ENCODE data around the gene DDAH2.

The DDAH2 gene

DNA sequence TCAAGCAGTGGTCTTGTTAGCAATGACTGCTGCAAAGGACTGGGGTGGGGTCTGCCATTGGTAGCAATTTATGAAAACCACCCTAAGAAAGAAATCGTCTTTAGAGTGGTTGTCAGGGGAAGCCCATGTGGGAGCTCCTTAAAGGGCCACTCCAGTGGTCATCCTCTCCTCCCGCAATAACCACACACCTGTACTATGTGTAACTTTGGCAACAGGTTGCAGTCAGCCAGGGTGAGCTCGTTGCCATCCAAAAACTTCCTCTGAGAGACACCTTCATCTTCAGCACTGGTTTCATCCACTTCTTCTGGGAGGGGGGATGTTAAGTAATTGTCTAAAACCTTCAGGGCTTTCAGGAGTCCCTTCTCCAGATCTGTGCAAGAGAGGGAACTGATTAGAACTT lies 2.9 kb upstream of the DDAH2 start:
- Histone ChIP-seq H3K4me2 (ENCODE audit: insufficient read depth, low read length) (no peak overlapping the region), H3K9ac (ENCODE audit: low read depth, low read length) (no peak overlapping the region), H3K4me3 (ENCODE audit: low read depth in 1 of 2, low read length in 2 of 2) (no peak overlapping the region), H3K4me1 (ENCODE audit: insufficient read depth, low read length) (peaks cover 50% of the 10 kb centered on the region), H4K20me1 (ENCODE audit: insufficient read depth, low read length) (peaks cover 19% of the 10 kb centered on the region), H3K27me3 (ENCODE audit: insufficient read depth, low read length, poor library complexity) (no peaks in the 10 kb centered on the region), H2AFZ (ENCODE audit: low read depth, low read length) (no peak overlapping the region), H3K36me3 (ENCODE audit: insufficient read depth, low read length) (peaks cover 48% of the 10 kb centered on the region), H3K9me3 (ENCODE audit: insufficient read depth, low read length, severe bottlenecking) (no peaks in the 10 kb centered on the region), H3K27ac (ENCODE audit: low read length) (no peak overlapping the region), H3K79me2 (ENCODE audit: insufficient read depth, low read length) (peaks cover 39% of the 10 kb centered on the region)
- DNase-seq (no peak), ATAC-seq (ENCODE audit: insufficient read depth, low read depth) (no peak)
- no peak for TF ChIP-seq EZH2 (IDR thresholded peaks at IDR 0.05; ENCODE audit: borderline replicate concordance, low read depth, low read length, severe bottlenecking)
- TF ChIP-seq, protein P1, sequence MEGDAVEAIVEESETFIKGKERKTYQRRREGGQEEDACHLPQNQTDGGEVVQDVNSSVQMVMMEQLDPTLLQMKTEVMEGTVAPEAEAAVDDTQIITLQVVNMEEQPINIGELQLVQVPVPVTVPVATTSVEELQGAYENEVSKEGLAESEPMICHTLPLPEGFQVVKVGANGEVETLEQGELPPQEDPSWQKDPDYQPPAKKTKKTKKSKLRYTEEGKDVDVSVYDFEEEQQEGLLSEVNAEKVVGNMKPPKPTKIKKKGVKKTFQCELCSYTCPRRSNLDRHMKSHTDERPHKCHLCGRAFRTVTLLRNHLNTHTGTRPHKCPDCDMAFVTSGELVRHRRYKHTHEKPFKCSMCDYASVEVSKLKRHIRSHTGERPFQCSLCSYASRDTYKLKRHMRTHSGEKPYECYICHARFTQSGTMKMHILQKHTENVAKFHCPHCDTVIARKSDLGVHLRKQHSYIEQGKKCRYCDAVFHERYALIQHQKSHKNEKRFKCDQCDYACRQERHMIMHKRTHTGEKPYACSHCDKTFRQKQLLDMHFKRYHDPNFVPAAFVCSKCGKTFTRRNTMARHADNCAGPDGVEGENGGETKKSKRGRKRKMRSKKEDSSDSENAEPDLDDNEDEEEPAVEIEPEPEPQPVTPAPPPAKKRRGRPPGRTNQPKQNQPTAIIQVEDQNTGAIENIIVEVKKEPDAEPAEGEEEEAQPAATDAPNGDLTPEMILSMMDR (IDR thresholded peaks at IDR 0.05; ENCODE audit: borderline replicate concordance, extremely low read depth, low read length, poor library complexity, severe bottlenecking): no peak

DNA sequence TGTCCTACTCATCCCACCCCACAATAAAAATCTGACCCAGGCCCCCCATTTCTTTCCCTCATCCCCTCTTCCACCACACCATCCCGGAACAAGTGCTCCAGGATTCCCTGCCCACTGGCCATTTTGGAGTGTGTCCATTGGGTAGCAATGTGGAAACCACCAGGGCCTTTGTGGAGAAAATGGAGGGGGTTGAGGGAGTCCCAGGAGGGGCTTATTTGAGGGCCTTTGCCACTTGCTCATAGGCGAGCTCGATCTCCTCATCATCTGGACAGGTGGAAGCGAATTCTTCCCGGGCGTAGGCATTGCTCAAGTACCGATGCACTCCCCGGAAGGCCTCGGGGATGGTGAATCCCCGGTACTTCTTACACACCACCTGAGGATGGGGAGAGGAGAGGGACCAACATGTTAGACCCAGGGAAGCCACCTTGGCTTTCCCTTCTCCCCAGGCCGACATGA lies 1.6 kb upstream of the DDAH2 start:
- Histone ChIP-seq H3K4me2 (ENCODE audit: insufficient read depth, low read length) (no peak overlapping the region), H3K79me2 (ENCODE audit: insufficient read depth, low read length) (peaks cover 25% of the 10 kb centered on the region)

DNA sequence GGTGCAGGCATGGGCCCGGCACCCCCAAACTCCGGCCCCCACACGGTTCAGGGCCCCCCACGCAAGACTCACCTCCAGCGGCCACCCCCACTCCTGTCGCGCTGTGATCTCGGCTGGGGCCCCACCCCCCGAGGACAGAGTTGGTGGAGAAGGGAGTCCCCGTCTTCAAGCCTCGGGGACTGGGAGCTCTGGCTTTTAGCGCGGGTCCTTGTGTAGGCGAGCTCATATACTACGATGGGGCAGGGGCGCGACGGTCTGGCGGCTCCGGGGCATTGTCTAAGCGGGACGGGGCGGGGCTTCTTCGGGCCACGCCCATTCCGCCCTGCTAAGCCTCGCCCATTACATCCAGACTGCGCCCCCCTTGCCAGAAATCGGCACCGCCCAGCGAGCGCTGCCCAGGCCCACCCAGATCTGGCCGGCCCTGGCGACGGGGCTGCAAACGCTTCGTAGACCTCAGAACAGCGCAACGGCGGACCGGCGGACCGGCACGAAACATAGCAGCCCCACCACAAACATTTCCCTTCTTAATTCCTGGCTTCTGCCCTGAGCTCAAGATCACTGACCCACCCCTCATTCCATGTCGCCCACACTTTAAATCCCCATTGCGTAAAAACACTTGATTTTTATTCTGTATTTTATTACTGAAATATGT lies 1.0 kb upstream of the DDAH2 start:
- H3K4me1 ChIP-seq (ENCODE audit: insufficient read depth, low read length): peaks cover 35% of the 10 kb centered on the region
- peak overlapping the region; percentile 46 to 70; a peak in 3 of 4 replicates for H3K4me3 ChIP-seq (ENCODE audit: low read depth in 1 of 2, low read length in 2 of 2)
- no peaks in the 10 kb centered on the region for H3K27me3 ChIP-seq (ENCODE audit: insufficient read depth, low read length, poor library complexity)
- no peaks in the 10 kb centered on the region for H3K9me3 ChIP-seq (ENCODE audit: insufficient read depth, low read length, severe bottlenecking)
- peak overlapping the region; percentile 69 for H3K9ac ChIP-seq (ENCODE audit: low read depth, low read length)
- DNase-seq (peak; percentile 79), ATAC-seq (ENCODE audit: insufficient read depth, low read depth) (peak; percentile 74)
- H3K27ac ChIP-seq (ENCODE audit: low read length): peak overlapping the region; percentile 65
- peaks cover 20% of the 10 kb centered on the region for H3K79me2 ChIP-seq (ENCODE audit: insufficient read depth, low read length)
- H4K20me1 ChIP-seq (ENCODE audit: insufficient read depth, low read length): peaks cover 19% of the 10 kb centered on the region
- peaks cover 54% of the 10 kb centered on the region for H3K36me3 ChIP-seq (ENCODE audit: insufficient read depth, low read length)
- peak overlapping the region; percentile 92 for H3K4me2 ChIP-seq (ENCODE audit: insufficient read depth, low read length)
- H2AFZ ChIP-seq (ENCODE audit: low read depth, low read length): peak overlapping the region; percentile 65
- no peak for TF ChIP-seq EZH2 (IDR thresholded peaks at IDR 0.05; ENCODE audit: borderline replicate concordance, low read depth, low read length, severe bottlenecking)
- TF ChIP-seq, protein P1 (IDR thresholded peaks at IDR 0.05; ENCODE audit: borderline replicate concordance, extremely low read depth, low read length, poor library complexity, severe bottlenecking): peak; percentile 9

More for the DNA sequence above, 1.6 kb upstream of the DDAH2 start:
- no peak for TF ChIP-seq EZH2 (IDR thresholded peaks at IDR 0.05; ENCODE audit: borderline replicate concordance, low read depth, low read length, severe bottlenecking)
- TF ChIP-seq, protein P1 (IDR thresholded peaks at IDR 0.05; ENCODE audit: borderline replicate concordance, extremely low read depth, low read length, poor library complexity, severe bottlenecking): no peak
- ATAC-seq (ENCODE audit: insufficient read depth, low read depth) (no peak), DNase-seq (no peak)
- Histone ChIP-seq H4K20me1 (ENCODE audit: insufficient read depth, low read length) (peaks cover 19% of the 10 kb centered on the region), H3K9ac (ENCODE audit: low read depth, low read length) (no peak overlapping the region), H2AFZ (ENCODE audit: low read depth, low read length) (no peak overlapping the region), H3K4me1 (ENCODE audit: insufficient read depth, low read length) (peaks cover 41% of the 10 kb centered on the region), H3K27me3 (ENCODE audit: insufficient read depth, low read length, poor library complexity) (no peaks in the 10 kb centered on the region), H3K27ac (ENCODE audit: low read length) (no peak overlapping the region), H3K36me3 (ENCODE audit: insufficient read depth, low read length) (peaks cover 54% of the 10 kb centered on the region), H3K4me3 (ENCODE audit: low read depth in 1 of 2, low read length in 2 of 2) (no peak overlapping the region), H3K9me3 (ENCODE audit: insufficient read depth, low read length, severe bottlenecking) (no peaks in the 10 kb centered on the region)

All from DND-41 (cell line).